Measurements from ENCODE around the gene NFATC2. TPM values are rescaled to one million over a fixed set of nuclear protein-coding genes. Genes with fewer than 3 reads are reported as not detected.

The NFATC2 gene
- total RNA-seq, 4 donors from 2014 or later: 4.1 to 51.5 (median 8.7) TPM

DNA sequence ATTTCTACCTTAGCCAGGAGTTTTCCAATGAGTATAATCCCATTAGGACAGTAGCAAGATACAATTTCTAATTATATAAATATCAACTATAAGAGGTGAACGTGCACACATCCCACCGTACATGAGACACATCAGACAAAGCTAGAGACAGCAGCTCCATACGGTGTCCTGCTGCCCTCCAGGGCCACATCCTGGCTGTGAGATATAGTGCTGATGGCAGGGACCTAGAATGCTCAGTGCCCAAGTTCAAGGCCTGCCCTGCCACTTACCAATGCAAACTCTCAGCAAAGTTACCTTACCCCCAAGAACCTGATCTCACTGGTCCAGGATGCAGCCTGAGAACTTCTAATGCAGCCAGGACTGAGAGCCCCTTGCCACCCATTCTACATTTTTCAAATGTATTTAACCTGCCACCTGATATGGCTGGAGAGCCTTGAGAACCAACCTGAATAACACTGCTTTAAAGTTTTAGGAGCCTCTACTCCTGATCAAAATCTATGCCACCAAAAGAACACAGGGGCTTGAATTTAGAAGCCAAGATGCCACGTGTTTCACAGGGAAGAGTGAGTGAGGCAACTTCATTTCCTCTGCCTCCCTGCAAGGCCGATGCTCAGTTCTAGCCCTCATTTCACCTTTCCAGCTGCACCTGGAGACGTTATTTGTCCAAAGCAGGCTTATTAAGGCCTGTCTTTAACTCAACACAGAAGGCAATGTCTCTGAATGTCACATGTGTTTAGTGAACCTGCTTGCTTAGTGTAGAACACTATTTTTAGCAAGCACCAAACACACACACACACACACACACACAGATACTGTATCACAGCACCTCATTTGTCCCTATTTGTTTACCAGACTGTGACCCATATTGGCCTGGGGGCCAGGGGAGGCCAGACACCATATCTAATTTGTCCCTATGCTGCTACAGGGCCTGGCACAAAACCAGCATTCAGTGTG lies 6.1 kb downstream of the NFATC2 start:
- ATAC-seq (ENCODE audit: low FRiP score) (no peak), DNase-seq (ENCODE audit: low spot score) (no peak)
- TF ChIP-seq, protein P1, sequence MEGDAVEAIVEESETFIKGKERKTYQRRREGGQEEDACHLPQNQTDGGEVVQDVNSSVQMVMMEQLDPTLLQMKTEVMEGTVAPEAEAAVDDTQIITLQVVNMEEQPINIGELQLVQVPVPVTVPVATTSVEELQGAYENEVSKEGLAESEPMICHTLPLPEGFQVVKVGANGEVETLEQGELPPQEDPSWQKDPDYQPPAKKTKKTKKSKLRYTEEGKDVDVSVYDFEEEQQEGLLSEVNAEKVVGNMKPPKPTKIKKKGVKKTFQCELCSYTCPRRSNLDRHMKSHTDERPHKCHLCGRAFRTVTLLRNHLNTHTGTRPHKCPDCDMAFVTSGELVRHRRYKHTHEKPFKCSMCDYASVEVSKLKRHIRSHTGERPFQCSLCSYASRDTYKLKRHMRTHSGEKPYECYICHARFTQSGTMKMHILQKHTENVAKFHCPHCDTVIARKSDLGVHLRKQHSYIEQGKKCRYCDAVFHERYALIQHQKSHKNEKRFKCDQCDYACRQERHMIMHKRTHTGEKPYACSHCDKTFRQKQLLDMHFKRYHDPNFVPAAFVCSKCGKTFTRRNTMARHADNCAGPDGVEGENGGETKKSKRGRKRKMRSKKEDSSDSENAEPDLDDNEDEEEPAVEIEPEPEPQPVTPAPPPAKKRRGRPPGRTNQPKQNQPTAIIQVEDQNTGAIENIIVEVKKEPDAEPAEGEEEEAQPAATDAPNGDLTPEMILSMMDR (IDR thresholded peaks at IDR 0.05): no peak

DNA sequence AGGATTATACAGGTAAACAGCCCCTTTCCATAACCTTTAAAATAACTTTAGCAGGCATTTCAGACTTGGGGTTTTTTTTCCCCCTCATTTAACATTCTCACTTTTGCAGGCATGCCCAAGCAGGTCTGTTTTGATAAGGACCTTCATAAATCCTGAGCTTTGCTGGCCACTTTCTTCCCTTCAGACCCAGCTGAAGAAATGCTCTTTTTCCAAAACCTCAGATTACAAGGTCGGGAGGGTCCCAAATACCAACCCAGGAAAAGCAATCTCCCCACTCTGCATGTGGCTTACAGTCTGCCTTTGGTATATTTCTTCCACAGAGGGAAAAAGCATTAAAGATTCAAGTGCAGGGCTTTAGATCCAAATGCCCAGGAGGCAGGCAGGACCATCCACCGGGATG lies 6.8 kb downstream of the NFATC2 start:
- no peak for ATAC-seq (ENCODE audit: low FRiP score)
- DNase-seq (ENCODE audit: low spot score): no peak
- TF ChIP-seq, protein P1 (IDR thresholded peaks at IDR 0.05): no peak

DNA sequence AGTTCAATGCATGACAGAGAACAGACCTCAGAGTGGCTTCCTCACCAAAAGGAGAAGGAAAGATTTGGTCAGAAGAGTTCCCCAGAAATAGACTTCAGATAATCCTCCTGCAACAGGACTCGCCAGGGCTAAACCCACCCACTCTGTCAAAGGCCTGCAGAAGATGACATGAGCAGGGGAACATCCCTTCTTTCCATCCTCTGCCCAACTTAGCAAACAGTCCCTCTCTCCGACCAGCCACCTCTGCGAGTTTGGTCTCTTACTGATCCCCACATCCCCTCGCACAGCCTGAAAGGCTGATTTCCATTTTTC lies 7.5 kb downstream of the NFATC2 start:
- TF ChIP-seq, protein P1 (IDR thresholded peaks at IDR 0.05): no peak
- DNase-seq (ENCODE audit: low spot score) (no peak), ATAC-seq (ENCODE audit: low FRiP score) (no peak)

DNA sequence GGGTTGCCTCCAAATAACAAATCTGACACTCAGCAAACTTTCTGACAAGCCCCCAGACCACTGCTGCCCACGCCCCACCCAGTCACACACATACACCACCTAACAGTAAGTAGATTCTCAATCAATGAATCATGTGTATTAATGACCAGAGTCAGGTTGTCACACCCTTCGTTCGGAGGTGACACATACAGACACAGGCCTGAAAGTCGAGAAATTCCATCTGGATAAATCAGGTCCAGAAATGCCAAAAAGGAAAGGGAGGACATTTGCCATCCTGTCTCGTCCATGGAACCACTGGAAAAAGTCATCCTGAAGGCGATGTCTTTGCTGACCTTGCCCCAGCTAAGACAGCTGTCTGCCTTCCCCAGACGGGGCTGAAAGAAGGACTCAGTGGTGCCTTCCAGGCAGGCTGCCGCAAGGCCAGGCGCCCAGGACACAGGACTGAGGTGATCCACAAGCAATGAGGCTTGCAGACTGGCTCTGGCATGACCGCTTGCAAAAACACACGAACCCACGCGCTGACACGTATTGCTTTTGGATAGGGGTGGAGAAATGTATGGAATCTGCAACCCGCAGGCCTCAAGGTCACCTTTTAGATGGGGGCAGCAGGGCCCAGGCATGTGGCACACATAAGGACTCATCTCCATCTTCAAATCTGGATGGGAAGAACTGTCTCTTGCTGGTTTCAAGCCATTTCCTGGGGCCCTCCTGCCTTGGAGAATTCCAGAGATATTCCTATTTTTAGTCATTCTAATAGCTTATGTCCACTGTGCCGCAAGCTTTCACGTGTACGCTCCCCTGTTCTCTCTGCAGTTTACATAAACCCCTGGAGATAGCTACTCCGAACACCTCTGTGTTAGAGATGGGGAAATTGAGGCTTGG lies 9.0 kb downstream of the NFATC2 start:
- ATAC-seq (ENCODE audit: low FRiP score): no peak
- no peak for DNase-seq (ENCODE audit: low spot score)
- TF ChIP-seq, protein P1 (IDR thresholded peaks at IDR 0.05): no peak

DNA sequence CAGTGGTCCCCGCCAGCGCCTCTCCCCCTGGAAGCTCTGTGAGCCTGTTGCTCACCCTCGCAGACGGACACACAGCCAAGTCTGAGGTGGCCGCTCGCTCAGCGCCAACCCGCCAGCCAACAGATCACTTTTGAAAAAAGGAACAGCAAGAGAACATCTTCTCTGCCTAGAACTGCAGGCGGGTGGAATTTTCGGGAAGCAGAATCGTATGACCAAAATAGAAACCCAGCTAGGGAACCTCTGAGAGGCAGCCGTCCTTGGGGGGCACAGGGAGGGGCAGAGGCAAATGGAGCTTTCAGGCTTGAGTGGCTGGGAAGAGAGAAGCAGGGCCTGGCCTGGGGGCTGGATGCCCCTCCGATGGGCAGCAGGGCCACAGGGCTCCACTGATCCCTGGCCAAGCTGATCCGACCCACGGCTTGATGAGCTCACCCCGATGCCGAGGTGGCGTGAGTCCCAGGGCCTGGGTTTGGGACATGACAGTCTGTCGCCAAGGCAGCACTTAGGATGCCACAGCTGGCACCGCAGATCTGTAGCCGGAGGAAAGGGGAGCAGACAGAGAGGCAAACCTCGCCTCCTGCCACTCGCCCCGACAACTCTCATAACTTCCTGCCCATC lies 9.8 kb downstream of the NFATC2 start:
- TF ChIP-seq, protein P1 (IDR thresholded peaks at IDR 0.05): no peak
- ATAC-seq (ENCODE audit: low FRiP score): no peak
- no peak for DNase-seq (ENCODE audit: low spot score)

DNA sequence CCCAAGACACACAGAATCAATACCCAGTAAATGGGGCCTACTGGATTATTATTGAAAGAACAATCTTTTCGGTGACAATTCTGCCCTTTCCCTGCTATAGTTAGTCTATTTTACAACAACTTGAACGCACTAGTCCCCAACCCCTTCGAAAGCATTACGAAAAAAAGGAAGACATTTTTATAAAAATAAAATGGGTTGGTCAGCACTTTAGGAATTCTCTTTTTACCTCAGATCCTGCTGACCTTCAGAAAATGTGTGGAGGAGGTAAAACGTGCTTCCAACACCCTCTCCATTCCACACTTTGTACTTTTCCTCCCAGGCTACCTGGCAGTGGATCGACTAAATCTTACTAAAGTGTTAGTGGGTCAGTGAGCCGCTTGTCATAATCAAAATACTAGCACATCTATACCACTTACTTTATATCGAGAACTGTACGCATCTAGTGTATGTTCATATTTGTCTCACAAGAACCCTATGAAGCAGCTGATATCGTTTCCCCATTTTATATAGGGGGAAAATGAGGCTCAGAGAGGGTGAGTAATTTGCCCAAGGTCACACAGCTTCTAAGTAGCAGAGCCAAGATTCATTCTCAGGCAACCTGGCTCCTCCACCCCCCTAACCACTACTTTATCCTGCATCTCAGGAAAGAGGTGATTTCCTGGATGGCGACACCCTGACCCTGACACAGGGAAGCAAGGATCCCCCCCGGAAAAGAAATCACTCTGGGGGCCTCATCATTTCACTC lies 10.6 kb downstream of the NFATC2 start:
- DNase-seq (ENCODE audit: low spot score): no peak
- TF ChIP-seq, protein P1 (IDR thresholded peaks at IDR 0.05): no peak
- ATAC-seq (ENCODE audit: low FRiP score): no peak

All from omental fat pad (tissue), 4 donors.